PC-3 (cell line): Measurements from ENCODE around the gene WDR49. TPM values are rescaled to one million over a fixed set of nuclear protein-coding genes. Genes with fewer than 3 reads are reported as not detected.

Experiments
- ATAC-seq: fragments of 200-7000 bp; cut with Tn5 transposase; 2 replicates; pipeline ENCODE4 v1.9.1; 2020; ENCODE audit warnings: mild to moderate bottlenecking, moderate library complexity
- BruUV-seq: library from RNA; stranded (reverse); fragments of 400-500 nt; replicated peaks from 2 replicates; lab custom pipeline; 2021; lab: Mats Ljungman, UMichigan
- CTCF ChIA-PET: fragments of 300-600 bp; sonication (Branson Sonifier 250); formaldehyde crosslinking; loops from one replicate; lab custom pipeline; 2022; ENCODE audit warnings: antibody characterized with exemption; lab: Charles Lee
- POLR2A ChIA-PET: fragments of 300-600 bp; sonication (Branson Sonifier 250); formaldehyde crosslinking; loops from one replicate; lab custom pipeline; 2022; ENCODE audit warnings: antibody characterized with exemption; ENCODE audit not compliant: unreplicated experiment; lab: Charles Lee
- DNase-seq: peaks from one replicate; pipeline ENCODE4 v3.0.0-alpha.2; 2015
- H2AFZ ChIP-seq: fragments of 300-600 bp; sonication (generic); 2 replicates; pipeline ENCODE4 v1.6.0; 2016; ENCODE audit warnings: antibody characterized with exemption, low read length
- H3F3A ChIP-seq: fragments of 300-600 bp; sonication (generic); one replicate; pipeline ENCODE4 v1.6.0; 2017; ENCODE audit warnings: antibody characterized with exemption, low read length, control low read depth, mild to moderate bottlenecking; ENCODE audit not compliant: unreplicated experiment
- H3K27ac ChIP-seq: fragments of 300-600 bp; sonication (generic); 2 replicates; pipeline ENCODE4 v1.5.1; 2016; ENCODE audit warnings: mild to moderate bottlenecking, low read length
- H3K27me3 ChIP-seq: fragments of 300-600 bp; sonication (generic); 2 replicates; pipeline ENCODE4 v1.6.1; 2016; ENCODE audit warnings: low read length, mixed read lengths
- H3K36me3 ChIP-seq: fragments of 300-600 bp; sonication (generic); 2 replicates; pipeline ENCODE4 v1.6.1; 2016; ENCODE audit warnings: low read depth, mixed run types, low read length, mixed read lengths
- H3K4me1 ChIP-seq: fragments of 300-600 bp; sonication (generic); 2 replicates; pipeline ENCODE4 v1.5.1; 2016; ENCODE audit warnings: low read length; ENCODE audit not compliant: insufficient read depth
- H3K4me2 ChIP-seq: fragments of 300-600 bp; sonication (generic); 2 replicates; pipeline ENCODE4 v1.6.0; 2016; ENCODE audit warnings: low read length
- H3K4me3 ChIP-seq: fragments of 300-600 bp; sonication (generic); 2 replicates; pipeline ENCODE4 v1.5.1; 2016; ENCODE audit warnings: mild to moderate bottlenecking, low read length, mixed read lengths
- H3K79me2 ChIP-seq: fragments of 300-600 bp; sonication (generic); 2 replicates; pipeline ENCODE4 v1.6.1; 2017; ENCODE audit warnings: low read length, mixed read lengths
- H3K9ac ChIP-seq: fragments of 300-600 bp; sonication (generic); 2 replicates; pipeline ENCODE4 v1.6.0; 2016; ENCODE audit warnings: mild to moderate bottlenecking, low read length
- H3K9me2 ChIP-seq: fragments of 300-600 bp; sonication (generic); replicated peaks from 2 replicates; pipeline ENCODE4 v1.6.1; 2016; ENCODE audit warnings: mixed run types, low read length, mixed read lengths
- H3K9me3 ChIP-seq: fragments of 300-600 bp; sonication (generic); 2 replicates; pipeline ENCODE4 v1.6.1; 2016; ENCODE audit warnings: low read length, mixed read lengths
- H4K20me1 ChIP-seq: fragments of 300-600 bp; sonication (generic); 2 replicates; pipeline ENCODE4 v1.6.1; 2016; ENCODE audit warnings: low read length, mixed read lengths
- CTCF ChIP-seq: fragments of 300-600 bp; sonication (generic); conservative IDR thresholded peaks from 2 replicates; pipeline ENCODE4 v1.5.1; 2017; ENCODE audit warnings: antibody characterized with exemption, low read depth, mild to moderate bottlenecking, low read length
- EZH2 ChIP-seq: fragments of 300-600 bp; sonication (generic); IDR thresholded peaks from one replicate; pipeline ENCODE4 v1.6.1; 2017; ENCODE audit warnings: antibody characterized with exemption, mild to moderate bottlenecking, low read length; ENCODE audit not compliant: unreplicated experiment
- EZH2phosphoT487 ChIP-seq: fragments of 300-600 bp; sonication (generic); IDR thresholded peaks from 2 replicates; pipeline ENCODE4 v1.6.1; 2018; ENCODE audit warnings: mild to moderate bottlenecking, antibody characterized with exemption, low read length, borderline replicate concordance
- intact Hi-C: fragments of 100-400 bp; cut with micrococcal nuclease; formaldehyde crosslinking; loops from 2 replicates; pipeline ENCODE4 v1.9.0; 2023
- total RNA-seq: library from RNA; depleted of rRNA; stranded (reverse); fragments of >200 nt; gene quantifications from 2 replicates; pipeline ENCODE4 v1.2.3, GENCODE V29; 2014

WDR49 gene
- total RNA-seq, 1 experiment from 2014 or later: 0.33 TPM

GRCh38 chr3:167656821-167657220, 3.1 kb upstream of the WDR49 start:
- H3F3A ChIP-seq: no peaks in the 10 kb centered on the region
- ChIA-PET CTCF (no interaction called here), POLR2A (no interaction called here)
- no peak overlapping the region for H3K4me2 ChIP-seq
- intact Hi-C loops: no loop called here
- DNase-seq: no peak
- H3K4me1 ChIP-seq: no peaks in the 10 kb centered on the region
- no peaks in the 10 kb centered on the region for H3K9me2 ChIP-seq
- no peak overlapping the region for H3K9ac ChIP-seq
- H3K4me3 ChIP-seq: no peak overlapping the region
- TF ChIP-seq EZH2 (no peak), CTCF (no peak), EZH2phosphoT487 (no peak)
- H4K20me1 ChIP-seq: no peaks in the 10 kb centered on the region
- no TSS peak for BruUV-seq
- no peaks in the 10 kb centered on the region for H3K27me3 ChIP-seq
- no peak for ATAC-seq
- no peaks in the 10 kb centered on the region for H3K9me3 ChIP-seq
- H2AFZ ChIP-seq: no peak overlapping the region
- H3K36me3 ChIP-seq: no peaks in the 10 kb centered on the region
- H3K79me2 ChIP-seq: no peaks in the 10 kb centered on the region
- no peak overlapping the region for H3K27ac ChIP-seq

- H3K27ac ChIP-seq: no peak overlapping the region
- H3K36me3 ChIP-seq: no peaks in the 10 kb centered on the region
- H4K20me1 ChIP-seq: no peaks in the 10 kb centered on the region
- no peaks in the 10 kb centered on the region for H3F3A ChIP-seq
- H3K9ac ChIP-seq: no peak overlapping the region
- no peaks in the 10 kb centered on the region for H3K27me3 ChIP-seq
- H3K4me2 ChIP-seq: no peak overlapping the region
- H3K4me3 ChIP-seq: no peak overlapping the region
- CTCF ChIA-PET: no interaction called here
- H3K4me1 ChIP-seq: no peaks in the 10 kb centered on the region
- ATAC-seq (no peak), DNase-seq (no peak)
- H3K9me2 ChIP-seq: no peaks in the 10 kb centered on the region
- no TSS peak for BruUV-seq
- H3K9me3 ChIP-seq: no peaks in the 10 kb centered on the region
- POLR2A ChIA-PET: no interaction called here
- no peak for TF ChIP-seq EZH2phosphoT487
- TF ChIP-seq CTCF: no peak
- TF ChIP-seq EZH2: no peak
- intact Hi-C loops: no loop called here
- H3K79me2 ChIP-seq: no peaks in the 10 kb centered on the region
- no peak overlapping the region for H2AFZ ChIP-seq
Measured at GRCh38 chr3:167653155-167653554, 587 bp downstream of the WDR49 start.

- Histone ChIP-seq H4K20me1 (no peaks in the 10 kb centered on the region), H3K9ac (no peak overlapping the region), H3F3A (no peaks in the 10 kb centered on the region), H2AFZ (no peak overlapping the region), H3K36me3 (no peaks in the 10 kb centered on the region), H3K4me2 (no peak overlapping the region), H3K79me2 (no peaks in the 10 kb centered on the region), H3K27me3 (peaks cover under 1% of the 10 kb centered on the region; the same call in 1 of the 2 replicates), H3K9me2 (no peaks in the 10 kb centered on the region), H3K4me3 (no peak overlapping the region), H3K27ac (no peak overlapping the region), H3K4me1 (no peaks in the 10 kb centered on the region), H3K9me3 (no peaks in the 10 kb centered on the region)
- CTCF ChIA-PET: no interaction called here
- ATAC-seq (no peak), DNase-seq (no peak)
- BruUV-seq: no TSS peak
- TF ChIP-seq CTCF: no peak
- TF ChIP-seq EZH2: no peak
- no peak for TF ChIP-seq EZH2phosphoT487
- POLR2A ChIA-PET: no interaction called here
- intact Hi-C loops: no loop called here
Measured at GRCh38 chr3:167651826-167652225, 1.9 kb downstream of the WDR49 start.
